Vagina (tissue), 2 donors: ENCODE measurements around the gene ENTPD1.

Experiments used
- CTCF ChIP-seq, 3 experiments: fragments of 450-650 bp in 2 of 3; fragments of 200-600 bp in 1 of 3; sonication (generic) in 1 of 3; IDR thresholded peaks; one replicate each; pipeline ENCODE4 v1.5.1; 2017 to 2019; ENCODE audit warnings: antibody characterized with exemption in 3 of 3, mild to moderate bottlenecking in 2 of 3, moderate library complexity in 2 of 3
- POLR2A ChIP-seq, 2 donors: fragments of 450-650 bp; IDR thresholded peaks; one replicate each; pipeline ENCODE4 v1.6.1; 2017; ENCODE audit warnings: antibody characterized with exemption in 2 of 2, mild to moderate bottlenecking in 2 of 2, moderate library complexity in 2 of 2

- TF ChIP-seq CTCF (IDR thresholded peaks at IDR 0.05) (no peak), POLR2A (IDR thresholded peaks at IDR 0.05) (no peak)
Observed at GRCh38 chr10:95784279-95784913, 28.4 kb downstream of the ENTPD1 start.
